Embryonic facial prominence (tissue), 1 donor: ENCODE measurements around the gene SMURF1.
"Not testable (repeated sequence)": the region's sequence is repeated elsewhere in the genome, so short reads cannot be mapped to it uniquely, and the experiment has no call there.

Experiments
- DNase-seq: peaks from one replicate; pipeline ENCODE4 v3.0.0-alpha.2; 2016; ENCODE audit errors: extremely low spot score

The SMURF1 gene

GRCh38 chr7:99143853-99144672 lies at the start of gene SMURF1:
Gene SMURF1 (minus strand): TSS chr7:99144108. CDS start chr7:99143780, 328 bp downstream.
- no peak for DNase-seq

GRCh38 chr7:99191869-99192596 lies 48.1 kb upstream of the SMURF1 start:
- no peak for DNase-seq

- no peak for DNase-seq
Observed at GRCh38 chr7:99190359-99191009, 46.6 kb upstream of the SMURF1 start.

- no peak for DNase-seq
Observed at GRCh38 chr7:99189222-99189621, 45.3 kb upstream of the SMURF1 start.

- DNase-seq, result no peak
Observed at GRCh38 chr7:99188221-99188620, 44.3 kb upstream of the SMURF1 start.

- DNase-seq, result no peak
Observed at GRCh38 chr7:99184532-99185218, 40.8 kb upstream of the SMURF1 start.

- DNase-seq, result no peak
Observed at GRCh38 chr7:99180067-99180650, 36.3 kb upstream of the SMURF1 start.

- no peak for DNase-seq
Observed at GRCh38 chr7:99177165-99177564, 33.3 kb upstream of the SMURF1 start.

- no peak for DNase-seq
Observed at GRCh38 chr7:99173787-99174186, 29.9 kb upstream of the SMURF1 start.

GRCh38 chr7:99171731-99172130 lies 27.8 kb upstream of the SMURF1 start:
- no peak for DNase-seq

GRCh38 chr7:99170730-99171074 lies 26.8 kb upstream of the SMURF1 start:
- no peak for DNase-seq

- no peak for DNase-seq
Observed at GRCh38 chr7:99170065-99170729, 26.3 kb upstream of the SMURF1 start.

GRCh38 chr7:99167072-99167471 lies 23.2 kb upstream of the SMURF1 start:
- no peak for DNase-seq

- DNase-seq, result no peak
Observed at GRCh38 chr7:99165816-99166215, 21.9 kb upstream of the SMURF1 start.

- DNase-seq, result not testable (repeated sequence)
Observed at GRCh38 chr7:99163669-99164068, 19.8 kb upstream of the SMURF1 start.

- DNase-seq, result no peak
Observed at GRCh38 chr7:99156649-99157048, 12.7 kb upstream of the SMURF1 start.

- no peak for DNase-seq
Observed at GRCh38 chr7:99155211-99155610, 11.3 kb upstream of the SMURF1 start.

GRCh38 chr7:99146979-99147378 lies 3.1 kb upstream of the SMURF1 start:
- no peak for DNase-seq

- DNase-seq, result no peak
Observed at GRCh38 chr7:99143521-99143852, 421 bp downstream of the SMURF1 start.

- peak; percentile 80 for DNase-seq
Observed at GRCh38 chr7:99142727-99143520, 984 bp downstream of the SMURF1 start.
